Fibroblast of pulmonary artery (primary cell): ENCODE results near the gene MTMR3.

Source experiments
- DNase-seq: peaks from one replicate; pipeline ENCODE4 v3.0.0-alpha.2; 2010; ENCODE audit warnings: low read depth
- H3K4me3 ChIP-seq: replicated peaks from 2 replicates; pipeline ENCODE4 v1.5.1; 2011; ENCODE audit warnings: low read depth, mild to moderate bottlenecking, control low read depth, low read length, moderate library complexity
- CTCF ChIP-seq: IDR thresholded peaks from 2 replicates; pipeline ENCODE4 v1.5.1; 2011; ENCODE audit warnings: mild to moderate bottlenecking, control low read depth, low read length, inconsistent platforms; ENCODE audit errors: missing control alignments

MTMR3 gene

GRCh38 chr22:29840498-29840897 is 42.5 kb upstream of the MTMR3 start:
- no peak for DNase-seq
- no peak overlapping the region for H3K4me3 ChIP-seq
- no peak for TF ChIP-seq CTCF

- no peak overlapping the region for H3K4me3 ChIP-seq
- no peak for TF ChIP-seq CTCF
- DNase-seq = no peak
These were observed 40.8 kb upstream of the MTMR3 start for GRCh38 chr22:29842172-29842571.

GRCh38 chr22:29842740-29843139 is 40.2 kb upstream of the MTMR3 start:
- peak; percentile 91 for DNase-seq
- no peak overlapping the region for H3K4me3 ChIP-seq
- TF ChIP-seq CTCF = no peak

- no peak overlapping the region for H3K4me3 ChIP-seq
- no peak for DNase-seq
- TF ChIP-seq CTCF = no peak
These were observed 36.7 kb upstream of the MTMR3 start for GRCh38 chr22:29846290-29846689.

GRCh38 chr22:29848111-29848510 is 34.9 kb upstream of the MTMR3 start:
- TF ChIP-seq CTCF = no peak
- no peak overlapping the region for H3K4me3 ChIP-seq
- no peak for DNase-seq

- no peak for DNase-seq
- no peak overlapping the region for H3K4me3 ChIP-seq
- TF ChIP-seq CTCF = no peak
These were observed 28.5 kb upstream of the MTMR3 start for GRCh38 chr22:29854432-29854831.

- no peak overlapping the region for H3K4me3 ChIP-seq
- TF ChIP-seq CTCF = no peak
- no peak for DNase-seq
These were observed 27.3 kb upstream of the MTMR3 start for GRCh38 chr22:29855611-29856181.
